Right ventricle myocardium inferior (tissue), 1 donor: Measurements from ENCODE around the gene NTN1. TPM values are rescaled to one million over a fixed set of nuclear protein-coding genes. Genes with fewer than 3 reads are reported as not detected.

Source experiments
- ATAC-seq: fragments of 200-7000 bp; cut with Tn5 transposase; one replicate; pipeline ENCODE4 v1.9.1; 2020; ENCODE audit warnings: mild to moderate bottlenecking, moderate library complexity
- DNase-seq: peaks from one replicate; pipeline ENCODE4 v3.0.0; 2021; ENCODE audit errors: missing footprints
- intact Hi-C: fragments of 100-400 bp; cut with DNase I; formaldehyde crosslinking; loops from one replicate; pipeline ENCODE4 v1.11.0; 2022
- total RNA-seq: library from RNA; stranded (reverse); fragmentation: NEBNext Ultra II Directional; extraction: Animal tissue kit (Norgen Biotek cat#: 25700); gene quantifications from one replicate; pipeline ENCODE4 v1.2.1, GENCODE V29; 2021
- donor health status: DM: no; HTN: yes; CAD: no; lungs with severe emphysema.

Gene NTN1
- total RNA-seq, 1 donor from 2014 or later, result 24.5 TPM

GRCh38 chr17:9195961-9196670 lies 174.8 kb downstream of the NTN1 start:
- intact Hi-C loops, result no loop called here
- DNase-seq, result peak; percentile 52
- no peak for ATAC-seq

DNA sequence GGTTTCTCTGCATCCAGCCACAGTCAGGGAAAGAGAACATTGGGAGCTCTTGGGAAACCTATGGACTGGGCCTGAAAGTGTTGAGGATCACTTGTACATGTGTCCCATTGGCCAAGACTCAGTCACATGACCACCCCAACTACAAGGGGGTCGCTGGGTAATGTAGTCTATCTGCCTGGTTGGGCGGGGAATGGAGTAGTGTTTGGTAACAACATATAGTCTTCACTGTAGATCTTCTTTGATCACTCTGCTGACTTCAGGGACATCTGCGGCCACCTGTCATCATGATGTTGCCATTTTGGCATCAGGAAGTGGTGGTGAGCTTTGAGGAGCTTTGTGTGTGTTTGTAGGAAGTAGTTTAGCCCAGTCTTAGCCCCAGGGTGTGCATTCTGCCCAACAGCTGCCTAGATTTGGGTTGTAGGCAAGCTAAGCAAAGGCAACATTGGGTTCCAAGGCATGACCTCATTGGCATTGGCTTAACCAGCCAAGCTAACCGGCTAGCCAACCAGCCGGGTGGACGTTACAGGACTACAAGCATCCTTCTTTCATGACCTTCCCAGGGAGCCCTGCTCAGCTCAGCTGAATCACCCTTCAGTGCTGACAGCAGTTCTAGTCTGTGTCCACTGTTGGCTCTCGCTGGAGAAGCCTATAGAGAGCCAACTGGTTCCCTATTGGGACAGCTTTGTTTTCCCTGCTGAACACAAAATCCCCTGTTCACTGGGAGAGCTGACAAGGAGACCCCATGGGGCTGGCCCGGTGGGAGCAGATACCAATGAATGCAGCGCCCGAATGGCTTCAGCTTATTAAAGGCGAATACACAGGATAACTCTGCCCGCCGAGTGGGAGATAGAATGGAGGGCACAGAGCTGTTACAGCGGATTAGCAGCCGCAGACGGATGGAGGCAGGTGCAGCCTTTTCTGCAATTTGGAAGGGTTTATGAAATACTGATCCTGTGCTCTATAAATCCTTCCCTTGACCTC lies 178.6 kb downstream of the NTN1 start:
- ATAC-seq (peak; percentile 80), DNase-seq (peak; percentile 31)
- intact Hi-C loops, result no loop called here

DNA sequence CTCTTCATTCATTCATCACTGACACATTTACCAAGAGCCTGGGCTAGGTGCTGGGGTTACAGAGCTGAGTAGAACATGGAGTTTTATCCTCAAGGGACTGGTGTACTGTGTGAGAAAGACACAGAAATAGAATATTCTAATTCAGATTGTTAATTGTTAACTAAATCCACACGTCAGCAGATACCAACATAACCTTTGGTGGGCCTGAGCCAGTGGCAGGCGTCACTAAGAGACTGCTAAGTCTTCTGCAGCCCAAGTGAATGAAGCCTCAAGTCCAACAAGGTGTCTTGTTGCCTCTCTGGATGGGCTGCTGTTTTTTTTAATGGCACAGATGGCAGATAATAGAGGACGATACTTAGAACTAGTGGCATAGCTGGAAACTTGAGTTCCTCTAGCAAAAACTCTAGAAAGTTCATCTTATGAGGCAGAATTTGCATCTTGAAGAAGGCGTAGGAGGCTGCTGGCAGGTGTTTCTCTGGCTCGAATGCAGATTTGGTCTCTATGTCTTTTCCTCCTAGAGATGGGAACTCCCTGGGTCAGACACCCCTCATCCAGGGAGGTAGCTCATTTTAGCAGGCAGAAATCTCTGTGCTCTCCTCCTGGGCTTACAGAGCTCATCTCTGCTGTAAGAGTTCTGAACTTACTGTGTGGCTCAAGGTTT lies 179.5 kb downstream of the NTN1 start:
- peak; percentile 21 for DNase-seq
- no peak for ATAC-seq

DNA sequence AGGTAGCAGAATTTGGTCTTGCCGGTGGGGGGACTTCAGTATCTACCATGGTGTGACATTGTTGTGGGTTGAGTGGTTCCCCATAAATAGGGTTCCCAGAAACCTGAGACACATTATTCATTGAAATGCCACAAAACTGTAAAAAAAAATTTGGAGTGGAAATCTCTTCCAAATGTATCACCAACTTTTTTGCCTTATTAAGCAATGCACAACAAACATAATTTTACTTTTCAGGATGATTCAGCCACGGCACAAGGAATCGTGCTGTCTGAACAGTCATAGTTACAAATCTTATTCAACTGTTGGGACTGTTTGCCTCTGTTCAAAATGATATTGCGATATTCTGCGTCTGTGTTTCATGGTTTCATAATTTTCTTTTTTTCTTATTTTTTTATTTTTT lies 181.2 kb downstream of the NTN1 start:
- DNase-seq (no peak), ATAC-seq (no peak)
- intact Hi-C loops, result no loop called here

More for the DNA sequence above, 179.5 kb downstream of the NTN1 start:
- intact Hi-C loops, result no loop called here

GRCh38 chr17:9203771-9204425 lies 182.6 kb downstream of the NTN1 start:
- ATAC-seq (no peak), DNase-seq (no peak)
- intact Hi-C loops, result no loop called here

GRCh38 chr17:9204637-9205329 lies 183.5 kb downstream of the NTN1 start:
- intact Hi-C loops, result no loop called here
- no peak for DNase-seq

DNA sequence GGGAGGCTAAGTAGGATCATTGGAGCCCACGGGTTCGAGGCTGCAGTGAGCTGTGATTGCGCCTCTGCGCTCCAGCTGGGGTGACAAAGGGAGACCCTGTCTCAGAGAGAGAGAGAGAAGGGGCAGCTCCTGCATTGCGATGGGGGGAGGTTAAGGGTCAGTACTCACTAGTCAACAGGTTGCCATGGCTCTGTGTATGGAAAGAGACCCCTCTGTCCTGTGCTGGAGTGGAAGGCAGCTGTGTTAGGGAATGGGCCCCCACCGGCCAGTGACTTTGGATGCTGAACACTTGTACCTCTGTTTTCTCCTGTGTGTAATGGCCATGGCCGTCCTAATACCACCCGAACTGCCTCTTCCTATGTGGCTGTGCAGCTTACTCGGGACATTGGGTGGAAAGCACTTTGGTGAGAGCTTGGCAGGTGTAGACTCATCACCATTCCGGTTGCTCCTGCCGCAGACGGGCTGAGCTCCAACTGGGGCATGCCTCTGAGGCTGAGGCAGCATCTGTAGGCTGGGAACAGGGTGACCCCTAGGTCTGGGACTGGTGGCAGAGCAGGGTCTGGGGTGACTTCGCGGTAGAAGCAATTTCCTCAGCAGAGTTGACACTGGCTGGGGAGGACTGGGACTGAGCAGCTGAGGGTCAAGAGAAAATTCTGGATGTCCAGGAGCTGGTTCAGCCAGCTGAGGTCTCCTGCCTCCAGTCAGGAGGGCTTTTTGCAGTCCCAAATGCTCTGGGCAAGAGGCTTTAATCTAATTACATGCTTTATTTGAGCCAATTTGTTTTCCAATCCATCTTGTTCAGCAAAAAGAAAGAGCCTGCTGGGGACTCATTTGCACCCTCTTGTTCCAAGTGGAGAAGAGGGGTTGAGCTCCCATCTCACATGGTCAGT lies 184.5 kb downstream of the NTN1 start:
- intact Hi-C loops, result no loop called here
- ATAC-seq, result no peak

More at GRCh38 chr17:9204637-9205329, 183.5 kb downstream of the NTN1 start:
- no peak for ATAC-seq

DNA sequence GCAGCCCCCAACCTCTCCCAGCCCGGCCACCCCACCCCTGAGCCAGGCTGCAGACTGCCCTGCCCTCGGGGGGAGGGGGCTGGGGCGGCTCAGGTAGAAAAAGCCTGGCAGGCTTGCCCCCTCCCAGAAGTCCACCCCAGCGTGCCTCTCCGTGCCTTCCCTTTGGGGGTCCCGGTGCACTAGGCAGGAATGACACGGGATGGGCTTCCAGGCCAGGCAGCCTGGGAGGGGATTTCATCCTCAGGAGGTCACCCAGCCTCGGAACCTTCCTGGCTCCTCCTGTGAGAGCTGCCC lies 185.0 kb downstream of the NTN1 start:
- peak; percentile 56 for DNase-seq
- no peak for ATAC-seq
- intact Hi-C loops, result no loop called here

More for the DNA sequence above, 184.5 kb downstream of the NTN1 start:
- DNase-seq, result peak; percentile 30

GRCh38 chr17:9206741-9207332 lies 185.5 kb downstream of the NTN1 start:
- intact Hi-C loops, result no loop called here
- ATAC-seq, result no peak
- peak; percentile 1 for DNase-seq

DNA sequence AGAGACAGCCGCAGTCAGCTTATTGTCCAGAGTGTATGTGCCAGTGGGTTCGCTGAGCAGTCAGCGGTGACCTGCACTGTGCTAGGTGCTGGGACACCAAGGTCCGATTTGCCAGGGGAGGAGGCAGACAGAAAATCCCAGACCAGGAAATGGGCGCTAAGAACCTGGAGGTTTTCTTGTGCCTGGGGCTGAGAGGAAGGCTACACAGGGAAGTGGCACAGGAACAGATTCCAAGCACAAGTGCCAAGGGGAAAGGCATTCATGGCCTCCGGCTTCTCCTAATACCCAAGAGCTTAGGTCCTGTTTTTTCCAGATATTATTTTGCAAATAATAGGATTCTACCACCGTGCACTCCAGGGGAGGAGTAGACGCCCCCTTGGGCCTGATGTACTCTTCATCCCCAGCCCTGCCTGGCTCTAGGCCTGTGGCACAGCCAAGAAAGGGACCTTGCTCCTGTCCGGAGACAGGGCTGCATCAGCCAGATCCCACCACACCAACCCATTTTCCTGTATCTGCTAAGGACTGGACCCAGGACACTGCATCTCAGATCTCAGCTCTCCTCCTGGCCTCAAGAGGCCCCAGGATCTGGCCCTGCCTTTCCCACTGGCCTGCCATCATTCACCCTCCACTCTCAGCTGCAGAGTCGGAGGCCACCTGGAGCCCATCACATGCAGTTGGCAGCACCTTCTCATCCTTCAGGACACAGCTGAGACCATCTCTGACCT lies 187.2 kb downstream of the NTN1 start:
- ATAC-seq (no peak), DNase-seq (peak; percentile 27)
- intact Hi-C loops, result no loop called here

- ATAC-seq (no peak), DNase-seq (peak; percentile 1)
- intact Hi-C loops, result no loop called here
Measured at GRCh38 chr17:9209347-9209746, 188.0 kb downstream of the NTN1 start.

DNA sequence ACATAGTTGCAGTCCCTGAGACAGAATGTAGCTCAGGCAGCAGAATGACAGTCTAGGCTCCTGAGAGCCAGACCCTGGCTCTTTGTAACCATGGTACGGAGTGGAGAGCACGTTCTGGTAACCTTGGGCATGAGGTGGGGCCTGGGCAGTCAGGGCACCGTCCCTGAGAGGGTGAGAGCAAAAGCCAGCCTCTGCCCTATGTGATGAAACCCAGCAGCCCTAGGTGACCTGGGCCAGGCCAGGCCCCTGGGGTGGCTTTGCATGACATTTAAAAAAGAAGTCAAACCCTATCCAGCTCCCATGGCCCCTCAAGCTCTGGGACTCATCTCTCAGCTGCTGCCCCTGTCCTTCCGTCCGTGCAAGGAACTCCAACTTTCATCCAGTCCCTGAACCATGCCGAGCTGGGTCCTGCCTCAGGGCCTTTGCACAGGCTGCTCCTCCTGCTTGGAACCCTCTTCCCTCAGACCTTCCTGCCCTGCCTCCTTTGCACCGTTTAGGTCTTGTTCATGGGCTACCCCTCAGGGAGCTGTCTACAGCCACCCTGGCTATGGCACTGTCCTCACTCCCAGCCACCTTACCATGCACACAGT lies 188.6 kb downstream of the NTN1 start:
- DNase-seq, result peak; percentile 44
- ATAC-seq, result no peak
- intact Hi-C loops, result no loop called here

DNA sequence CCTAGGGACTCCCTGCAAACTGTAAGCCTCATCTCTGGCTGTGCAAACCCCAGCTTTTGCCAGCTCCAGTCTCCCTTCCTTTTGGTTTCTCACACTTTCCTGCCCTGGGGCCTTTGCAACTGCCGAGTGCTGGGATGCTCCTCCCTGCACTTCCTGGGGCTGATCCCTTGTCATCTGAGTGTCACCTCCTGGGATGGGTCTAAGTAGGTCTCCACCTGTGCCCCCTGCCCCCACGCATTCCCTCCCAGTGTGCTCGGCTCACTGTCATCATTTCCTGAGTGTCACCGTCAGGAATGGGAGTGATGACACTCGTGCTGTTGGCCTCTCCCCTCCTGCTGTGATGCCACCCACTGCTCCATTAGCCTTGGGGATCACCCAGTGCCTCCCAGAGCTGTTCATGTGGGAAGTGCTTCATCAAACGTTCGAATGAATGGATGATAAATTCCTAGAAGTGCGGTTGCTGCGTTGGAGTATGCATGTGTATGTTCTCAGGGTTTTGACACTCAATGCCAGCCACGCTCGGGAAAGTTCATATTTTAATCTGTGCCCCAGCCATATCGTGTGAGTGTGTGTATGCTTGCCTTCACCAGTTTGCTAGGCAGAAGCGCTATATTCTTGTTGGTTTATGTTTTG lies 189.9 kb downstream of the NTN1 start:
- DNase-seq (peak; percentile 7), ATAC-seq (no peak)
- intact Hi-C loops, result no loop called here

DNA sequence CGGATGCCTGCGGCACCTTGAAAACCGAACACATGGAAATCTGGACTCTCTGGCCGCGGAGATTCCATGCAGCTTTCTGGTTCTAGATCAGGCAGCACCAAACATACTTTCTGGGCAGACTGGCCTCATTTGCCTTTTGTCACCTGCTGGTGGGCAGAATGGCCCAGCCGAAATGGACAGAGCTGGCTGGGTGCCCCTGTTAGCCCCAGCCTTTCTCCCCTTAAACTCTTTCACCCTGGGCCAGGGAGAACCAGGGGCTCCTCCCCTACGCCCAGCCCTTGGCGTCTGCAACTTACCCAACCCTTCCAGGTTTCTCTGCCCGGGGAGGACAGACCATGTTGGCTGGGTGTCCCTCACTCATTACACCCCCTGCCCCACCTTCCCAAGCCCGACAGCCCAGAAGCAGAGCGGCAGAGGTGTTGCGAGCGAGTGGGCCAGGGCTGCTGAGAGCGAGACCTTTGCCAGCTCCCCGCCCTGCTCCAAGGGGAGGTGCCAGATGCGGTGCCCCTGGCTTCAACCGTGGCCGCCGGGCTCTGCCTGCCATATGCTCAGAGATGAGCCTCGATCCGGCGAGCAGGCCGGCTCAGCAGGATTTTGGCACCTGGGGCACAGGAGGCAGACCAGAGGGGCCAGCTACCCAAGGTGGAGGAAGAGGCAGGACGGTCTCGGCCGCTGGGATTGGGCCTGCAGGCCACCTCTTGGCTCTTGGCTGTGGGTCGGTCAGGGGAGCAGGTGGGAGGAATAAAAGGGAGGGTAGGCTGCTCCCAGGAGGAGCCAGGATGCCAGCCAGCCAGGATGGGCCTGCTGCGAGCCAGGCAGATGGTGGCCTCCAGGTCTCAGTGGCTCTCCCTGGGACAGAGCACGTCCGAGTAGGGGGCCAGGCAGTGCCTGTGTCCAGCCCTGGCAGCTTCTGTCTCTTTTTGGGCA lies 191.3 kb downstream of the NTN1 start:
- peak; percentile 33 for DNase-seq
- intact Hi-C loops, result no loop called here
- ATAC-seq, result no peak

GRCh38 chr17:9213303-9213640 lies 192.0 kb downstream of the NTN1 start:
- intact Hi-C loops, result no loop called here
- no peak for ATAC-seq
- no peak for DNase-seq
